GM19238 (cell line): Measurements from ENCODE around the gene SLC6A17.

Source experiments
- DNase-seq: peaks from one replicate; pipeline ENCODE4 v3.0.0; 2011; ENCODE audit warnings: low spot score; ENCODE audit not compliant: insufficient read length

Gene SLC6A17

DNA sequence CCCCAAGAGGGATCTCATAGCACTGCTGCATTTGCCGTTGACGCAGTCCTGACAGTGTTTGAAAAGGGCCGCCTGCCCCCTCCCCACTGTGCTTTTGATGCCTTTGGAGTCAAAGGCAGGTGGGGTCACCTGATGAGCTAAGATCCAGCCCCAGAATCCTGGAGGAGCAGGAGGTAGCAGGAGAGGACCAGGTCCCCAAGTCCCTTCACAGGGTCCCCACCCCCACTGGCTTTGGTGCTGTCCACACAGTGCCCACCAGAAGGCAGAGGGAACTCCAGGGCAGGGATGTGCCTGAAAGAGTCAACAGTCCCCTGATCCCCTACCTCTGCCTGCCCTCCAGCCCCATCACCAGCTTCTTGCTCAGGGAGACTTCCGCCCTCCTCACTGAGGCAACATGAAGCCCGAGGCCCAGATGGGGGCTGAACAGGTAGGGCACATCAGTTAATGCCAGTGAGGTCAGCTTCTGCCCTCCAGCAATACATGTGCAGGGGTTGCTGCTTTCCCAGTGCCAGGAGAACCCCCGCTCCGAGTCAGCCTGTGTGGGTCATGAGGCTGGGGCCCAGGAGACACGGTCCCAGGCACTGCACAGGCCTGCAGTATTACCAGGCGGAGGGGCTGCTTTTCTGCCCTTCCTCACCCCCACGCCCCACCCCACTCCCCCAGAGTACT, 51.0 kb downstream of the SLC6A17 start:
- no peak for DNase-seq

DNA sequence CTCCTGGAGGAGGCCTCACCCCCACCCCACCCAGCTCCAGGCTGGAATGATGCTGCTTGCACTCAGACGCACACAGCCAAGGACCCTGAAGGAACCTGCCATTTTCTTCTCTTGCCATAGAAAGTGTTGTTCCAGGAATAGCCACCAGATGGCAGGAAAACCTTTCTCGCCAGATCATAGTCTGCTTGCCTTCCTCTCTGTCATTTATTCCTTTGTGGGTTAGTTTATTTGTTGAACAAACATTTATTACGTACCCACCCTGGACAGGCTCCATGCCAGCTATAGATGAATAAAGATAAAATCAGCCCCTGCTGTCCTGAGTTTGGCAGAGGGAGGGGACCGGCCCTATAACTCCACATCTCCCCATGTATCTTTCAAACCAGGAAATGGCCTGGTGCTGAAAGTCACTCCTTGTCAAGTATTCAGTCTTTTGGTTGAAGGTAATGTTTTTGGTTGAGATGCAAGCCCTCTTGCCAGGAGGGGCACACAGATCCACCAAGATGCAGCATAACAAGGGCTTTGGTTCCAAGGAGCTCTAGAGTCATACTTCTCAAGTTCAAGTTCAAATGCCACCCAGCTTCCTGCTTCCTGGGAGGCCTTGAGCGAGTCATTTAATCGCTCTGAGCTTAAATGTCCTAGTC, 52.8 kb downstream of the SLC6A17 start:
- peak; percentile 53 for DNase-seq

DNA sequence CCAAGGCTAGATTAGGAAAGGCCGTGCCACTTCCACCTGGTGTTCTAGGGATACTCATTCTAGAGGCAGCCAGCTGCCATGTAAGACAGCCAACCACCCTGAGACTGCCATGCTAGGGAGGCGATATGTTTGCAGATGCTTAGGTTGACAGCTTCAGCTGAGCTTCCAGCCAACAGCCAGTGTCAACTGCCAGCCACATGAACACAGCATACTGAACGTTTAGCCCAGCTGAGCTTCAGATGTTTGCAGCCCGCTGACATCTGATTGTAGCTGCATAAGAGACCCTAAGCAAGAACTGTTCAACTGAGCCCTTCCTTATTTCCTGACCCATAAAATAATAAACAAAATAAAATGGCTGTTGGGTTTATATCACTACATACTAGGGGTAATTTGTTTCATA, 54.9 kb downstream of the SLC6A17 start:
- no peak for DNase-seq

DNA sequence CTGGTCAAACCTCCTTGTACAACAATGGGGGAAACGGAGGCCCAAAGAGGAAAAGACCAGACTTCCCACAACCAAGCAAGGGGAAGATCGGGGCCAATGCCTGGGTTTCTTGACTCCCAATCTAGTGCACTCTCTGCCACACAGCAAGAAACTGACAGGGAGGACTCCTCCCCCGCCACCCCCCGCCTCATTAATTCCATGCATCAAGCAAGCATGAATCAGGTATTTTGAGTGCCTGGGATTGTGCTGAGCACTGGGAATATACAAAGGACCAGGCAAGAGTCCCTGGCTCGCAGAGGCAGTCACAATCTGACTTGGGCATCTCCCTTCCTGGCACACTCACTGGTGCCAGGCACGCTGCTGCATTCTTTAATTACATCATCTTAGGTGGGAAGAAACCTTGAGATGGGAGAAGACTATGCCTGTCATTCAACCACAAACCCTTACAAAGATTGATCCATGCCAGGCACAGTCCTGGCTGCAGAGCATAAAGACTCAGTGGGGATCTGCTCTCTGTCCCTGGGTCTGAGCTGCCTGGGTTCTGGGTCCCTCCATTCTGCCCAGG, 55.4 kb downstream of the SLC6A17 start:
- no peak for DNase-seq

DNA sequence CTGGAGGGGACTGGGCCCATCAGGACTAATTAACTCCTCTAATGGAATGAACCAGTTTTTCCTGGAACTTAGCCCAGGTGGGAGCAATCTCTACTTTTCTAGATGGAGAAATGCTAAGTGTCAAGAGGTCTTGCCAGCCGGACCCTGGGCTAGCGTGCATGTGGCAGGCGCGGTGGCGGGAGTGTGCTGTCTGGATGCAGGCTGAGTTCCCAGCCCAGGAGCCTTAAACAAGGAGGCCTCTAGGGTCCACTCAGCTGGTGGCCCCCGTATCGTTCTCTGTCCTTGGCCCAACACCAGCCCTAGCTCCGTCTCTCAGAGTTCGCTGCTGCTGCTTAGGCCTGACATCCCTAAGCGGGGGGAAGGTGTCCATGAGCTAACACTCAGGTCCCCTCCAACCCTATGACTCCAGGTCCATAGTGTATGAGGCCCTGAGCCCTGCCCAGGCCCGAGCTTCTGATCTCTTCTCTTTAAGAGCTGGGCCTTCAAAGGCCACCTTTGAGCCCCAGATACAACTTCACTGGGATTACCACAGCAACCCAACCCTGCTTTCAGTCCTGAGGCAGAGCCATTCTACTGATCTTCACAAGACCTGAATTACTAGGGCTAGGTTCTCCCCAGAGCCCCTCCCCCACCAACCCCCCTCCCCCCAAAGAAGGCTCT, 56.1 kb downstream of the SLC6A17 start:
- DNase-seq: no peak

DNA sequence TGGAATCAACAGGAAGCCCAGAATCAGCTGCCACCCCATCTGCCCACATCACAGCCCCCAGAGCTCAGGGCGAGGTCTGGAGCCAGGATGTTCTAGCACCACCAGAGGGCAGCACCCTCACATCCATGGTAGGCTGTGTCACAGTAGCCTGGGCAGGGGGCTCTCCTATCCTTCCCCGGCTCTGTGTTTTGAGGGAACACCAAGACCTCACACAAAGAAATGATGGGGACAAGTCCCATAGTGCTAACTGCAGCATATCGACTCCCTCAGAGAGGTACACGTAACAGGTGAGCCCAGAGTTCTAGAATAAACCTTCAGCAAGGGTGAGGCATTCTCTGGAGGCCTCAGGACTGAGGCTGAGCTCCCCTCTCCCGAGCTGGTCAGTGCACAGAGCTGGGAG, 57.5 kb downstream of the SLC6A17 start:
- DNase-seq: peak; percentile 68

DNA sequence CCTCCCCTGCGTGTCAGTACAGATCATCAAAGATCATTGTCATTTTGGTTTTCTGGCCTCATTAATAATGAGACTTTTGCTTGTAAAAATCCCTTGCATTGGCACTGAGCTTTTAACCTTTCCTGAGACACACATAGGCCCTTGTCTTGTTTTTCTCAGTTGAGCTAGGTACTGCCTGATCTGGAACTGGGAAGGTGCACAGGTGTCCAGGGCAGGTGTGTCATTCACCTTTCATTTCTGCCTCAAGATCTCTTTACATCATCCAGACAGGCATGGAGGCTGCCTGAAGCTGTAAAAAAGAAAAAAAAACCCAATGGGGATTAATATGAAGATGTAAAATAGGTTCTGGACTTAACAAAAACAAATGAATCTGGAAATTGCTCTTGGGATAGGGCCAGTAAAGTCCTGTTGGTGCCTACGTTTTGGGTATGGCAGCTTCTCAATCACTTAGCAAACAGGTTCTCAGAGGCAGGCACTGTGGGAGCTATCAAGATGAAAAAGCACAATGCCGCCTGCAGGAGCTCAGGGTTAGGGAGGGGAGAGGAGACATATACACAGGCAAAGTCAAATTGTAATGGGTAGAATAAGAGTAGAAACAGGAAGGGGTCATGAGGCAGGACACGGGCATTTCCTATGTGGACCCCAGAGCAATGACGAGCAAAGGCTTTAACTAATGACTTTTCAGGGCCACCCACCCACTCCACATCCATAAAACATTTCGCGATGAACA, 58.8 kb downstream of the SLC6A17 start:
- no peak for DNase-seq

DNA sequence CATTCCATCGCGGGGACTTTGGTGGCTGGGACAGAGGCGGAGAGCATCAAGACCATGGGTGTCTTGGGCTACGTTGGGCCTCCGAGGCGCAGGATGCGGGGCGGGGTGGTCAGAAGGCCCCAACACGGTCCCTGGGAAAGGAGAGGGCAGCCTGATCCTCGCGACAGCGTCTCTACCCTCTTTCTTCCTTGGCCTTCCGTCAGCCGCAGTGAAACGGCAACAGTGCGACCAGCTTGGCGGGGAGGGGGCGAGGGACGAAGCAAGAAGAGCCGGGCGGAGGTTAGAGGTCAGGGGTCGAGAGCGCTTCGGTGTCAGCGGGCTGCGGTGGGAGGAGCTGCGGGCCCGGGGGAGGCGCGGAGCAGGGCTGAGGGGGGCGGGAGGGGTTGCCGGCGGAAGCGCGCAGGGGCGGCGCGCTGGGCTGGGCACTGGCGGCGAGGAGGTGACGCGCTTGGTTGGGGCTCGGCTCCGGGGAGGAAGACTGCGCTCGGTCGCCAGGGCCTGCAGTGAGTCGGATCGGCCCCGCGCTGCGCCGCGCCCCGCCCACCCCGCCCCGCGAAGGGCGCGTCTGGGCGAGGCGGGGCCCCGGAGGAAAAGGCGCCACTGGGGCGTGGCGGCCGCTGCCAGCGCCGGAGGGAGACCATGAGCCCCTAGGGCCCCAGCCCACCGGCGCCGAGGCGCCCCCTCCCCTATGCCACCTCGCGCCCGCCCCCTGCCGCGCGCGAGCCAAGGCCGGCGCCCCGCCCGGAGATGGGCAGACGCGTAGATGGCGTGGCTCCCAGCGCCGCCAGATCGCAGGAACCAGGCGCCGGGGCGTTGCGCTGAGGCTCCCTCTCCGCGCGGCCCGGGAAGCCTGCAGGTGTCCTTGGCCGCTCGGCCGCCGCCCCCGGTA, 59.7 kb downstream of the SLC6A17 start, which contains the start of gene KCNC4:
Gene KCNC4 (plus strand): TSS at position 600 of the 889 bp plus-strand sequence. CDS start 1,186 bp downstream, outside the sequence.
- DNase-seq: peak; percentile 84

DNA sequence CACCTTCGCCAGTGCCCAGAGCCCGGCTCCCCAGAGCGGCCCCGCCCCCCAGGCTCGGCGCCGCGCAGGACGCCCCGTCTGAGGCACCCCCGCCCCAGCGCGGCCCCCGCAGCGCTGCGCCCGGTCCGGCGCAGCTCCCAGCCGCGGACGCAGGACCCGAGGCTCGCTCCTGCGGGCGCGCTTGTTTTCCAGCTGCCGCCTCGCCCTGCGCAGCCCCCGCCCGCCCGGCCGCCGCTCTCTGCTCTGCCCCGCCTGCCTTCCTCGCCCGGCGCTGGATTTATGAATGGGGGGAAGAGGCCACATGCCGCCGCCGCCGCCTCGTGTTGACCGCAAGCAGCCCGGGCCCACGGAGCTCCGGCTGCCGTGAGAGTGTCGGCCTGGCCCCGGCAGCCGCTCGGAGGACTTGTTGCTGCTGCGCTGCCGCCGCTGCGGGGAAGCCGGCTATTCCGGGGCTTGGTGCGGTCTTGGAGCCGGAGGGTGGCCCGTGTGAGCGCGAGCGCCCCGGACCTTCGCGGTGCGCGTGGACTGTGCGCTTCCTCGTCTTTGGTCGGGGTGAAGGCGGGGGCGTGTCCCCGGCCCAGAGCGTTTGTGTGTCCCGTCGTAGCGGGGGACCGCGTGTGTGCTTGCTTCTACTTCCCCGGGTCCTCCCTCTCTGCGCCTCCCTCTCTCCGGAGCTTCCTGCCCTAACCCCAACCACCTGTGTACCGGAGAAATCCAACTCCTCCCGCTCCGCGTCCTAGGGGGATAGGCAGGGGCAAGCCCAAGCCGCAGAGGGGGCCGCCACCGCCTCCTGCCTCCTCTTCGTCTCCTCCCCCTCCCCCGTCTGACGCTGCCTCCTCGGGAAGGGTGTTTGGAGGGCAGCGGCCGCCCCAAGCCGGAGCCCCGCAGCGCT, 60.6 kb downstream of the SLC6A17 start:
- peak; percentile 39 for DNase-seq

DNA sequence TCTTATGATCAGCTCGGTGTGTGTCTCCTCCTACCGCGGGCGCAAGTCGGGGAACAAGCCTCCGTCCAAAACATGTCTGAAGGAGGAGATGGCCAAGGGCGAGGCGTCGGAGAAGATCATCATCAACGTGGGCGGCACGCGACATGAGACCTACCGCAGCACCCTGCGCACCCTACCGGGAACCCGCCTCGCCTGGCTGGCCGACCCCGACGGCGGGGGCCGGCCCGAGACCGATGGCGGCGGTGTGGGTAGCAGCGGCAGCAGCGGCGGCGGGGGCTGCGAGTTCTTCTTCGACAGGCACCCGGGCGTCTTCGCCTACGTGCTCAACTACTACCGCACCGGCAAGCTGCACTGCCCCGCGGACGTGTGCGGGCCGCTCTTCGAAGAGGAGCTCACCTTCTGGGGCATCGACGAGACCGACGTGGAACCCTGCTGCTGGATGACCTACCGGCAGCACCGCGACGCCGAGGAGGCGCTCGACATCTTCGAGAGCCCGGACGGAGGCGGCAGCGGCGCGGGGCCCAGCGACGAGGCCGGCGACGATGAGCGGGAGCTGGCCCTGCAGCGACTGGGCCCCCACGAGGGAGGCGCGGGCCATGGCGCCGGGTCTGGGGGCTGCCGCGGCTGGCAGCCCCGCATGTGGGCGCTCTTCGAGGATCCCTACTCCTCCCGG, 61.3 kb downstream of the SLC6A17 start:
- DNase-seq: no peak

DNA sequence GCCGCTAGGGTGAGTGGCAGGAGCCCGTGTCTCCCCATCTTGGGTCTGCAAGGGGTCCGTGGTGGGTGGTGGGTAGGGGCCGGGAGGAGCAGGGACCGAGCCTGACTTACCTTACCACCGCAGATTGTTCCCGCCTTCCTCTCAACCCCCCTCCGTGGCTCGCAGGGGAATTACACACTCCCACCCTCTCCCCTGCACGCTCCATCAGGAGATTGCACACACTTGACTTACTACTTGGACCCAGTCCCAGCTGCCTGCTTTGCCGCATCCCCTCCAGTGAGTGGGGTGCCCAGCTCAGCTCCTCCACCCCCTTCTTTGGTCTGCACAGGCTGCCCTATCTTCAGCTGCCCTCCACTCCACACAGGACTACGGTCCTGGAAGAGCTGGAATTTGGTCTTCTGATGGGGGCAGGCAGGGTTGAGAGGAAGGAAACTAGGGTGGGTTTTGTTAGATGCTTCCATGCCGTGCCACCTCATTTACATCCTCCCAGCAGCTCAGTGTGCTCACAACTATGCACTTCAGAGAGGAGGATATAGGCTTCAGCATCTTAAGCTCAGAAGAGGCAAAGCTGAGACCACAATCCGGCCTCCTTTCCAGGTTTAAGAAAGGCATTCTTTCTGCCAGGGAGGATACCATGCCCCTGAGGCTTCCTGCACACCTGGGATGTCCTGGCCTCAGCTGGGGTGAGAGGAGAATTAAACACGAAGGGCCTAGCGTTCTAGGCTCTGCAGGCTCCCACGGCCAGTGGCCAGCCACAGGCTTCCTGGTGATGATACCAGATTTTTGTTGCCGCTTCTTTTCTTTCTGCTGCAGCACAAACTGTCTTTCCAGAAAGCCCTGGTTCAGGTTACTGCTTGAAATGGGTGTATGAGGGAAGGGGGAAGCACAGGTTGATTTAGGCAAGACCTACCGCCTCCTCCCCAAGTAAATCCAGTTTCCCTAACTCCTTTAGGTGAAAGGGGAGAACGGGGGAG, 62.2 kb downstream of the SLC6A17 start:
- no peak for DNase-seq

DNA sequence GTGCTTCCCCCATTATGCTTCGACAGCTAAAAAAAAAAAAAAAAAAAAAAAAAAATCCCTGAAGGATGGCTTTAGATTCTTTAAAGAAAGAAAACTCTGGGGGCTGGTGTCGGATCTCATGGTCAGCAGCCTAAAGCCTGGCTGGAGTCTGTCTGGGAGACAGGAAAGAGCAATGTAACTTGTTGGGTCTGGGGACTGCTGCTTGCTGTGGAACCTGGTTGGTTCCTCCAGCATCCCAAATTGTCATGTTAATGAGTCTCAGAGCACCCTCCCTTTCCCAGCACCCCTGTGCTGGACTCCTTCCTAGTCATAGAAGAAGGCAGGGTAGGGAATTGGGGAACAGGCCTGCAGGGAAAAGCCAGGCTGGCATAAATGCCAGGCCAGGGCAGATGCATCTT, 62.8 kb downstream of the SLC6A17 start:
- no peak for DNase-seq

DNA sequence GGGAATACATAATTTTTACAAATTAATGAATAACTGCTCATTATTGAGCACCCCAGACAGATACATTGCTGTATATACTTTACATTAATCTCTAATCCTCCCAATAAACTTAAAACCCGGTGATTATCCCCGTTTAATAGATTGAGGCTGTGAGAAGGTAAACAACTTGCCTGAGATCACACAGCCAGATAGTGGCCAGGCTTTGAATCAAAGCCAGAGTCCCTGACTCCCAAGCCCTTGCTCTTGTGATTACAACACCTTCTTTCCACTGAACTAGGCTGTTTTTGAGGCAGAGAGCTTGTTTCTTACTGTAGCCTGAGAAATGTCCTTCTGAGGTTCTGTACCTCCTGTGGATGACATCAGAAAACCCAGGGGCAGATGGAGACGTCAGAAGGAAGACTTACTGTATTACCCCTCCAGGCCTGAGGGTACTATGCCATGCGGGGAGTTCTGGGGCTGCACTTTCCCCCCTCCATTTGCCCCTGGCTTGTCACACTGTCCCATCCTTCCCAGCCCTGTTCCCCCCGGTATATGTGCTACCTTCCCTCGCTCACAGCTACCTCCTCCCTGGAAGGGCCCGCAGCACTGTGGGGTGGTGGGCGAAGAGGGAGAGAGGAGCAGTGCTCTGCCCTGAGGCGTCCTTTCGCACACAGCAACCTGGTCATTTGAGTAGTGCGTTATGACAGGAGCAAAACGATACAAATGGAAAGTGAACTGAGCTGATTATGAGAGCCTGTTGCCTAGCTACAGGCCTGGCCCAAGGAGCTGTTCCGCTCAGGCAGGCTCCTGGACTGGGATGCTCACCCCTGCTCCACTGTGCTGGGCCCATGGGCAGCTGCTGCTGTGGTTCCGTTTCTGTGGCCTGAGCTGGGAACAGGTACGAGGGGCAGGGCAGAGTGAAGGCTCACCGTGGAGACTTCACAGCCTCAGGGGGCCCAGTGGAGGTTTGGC, 64.4 kb downstream of the SLC6A17 start:
- DNase-seq: no peak

DNA sequence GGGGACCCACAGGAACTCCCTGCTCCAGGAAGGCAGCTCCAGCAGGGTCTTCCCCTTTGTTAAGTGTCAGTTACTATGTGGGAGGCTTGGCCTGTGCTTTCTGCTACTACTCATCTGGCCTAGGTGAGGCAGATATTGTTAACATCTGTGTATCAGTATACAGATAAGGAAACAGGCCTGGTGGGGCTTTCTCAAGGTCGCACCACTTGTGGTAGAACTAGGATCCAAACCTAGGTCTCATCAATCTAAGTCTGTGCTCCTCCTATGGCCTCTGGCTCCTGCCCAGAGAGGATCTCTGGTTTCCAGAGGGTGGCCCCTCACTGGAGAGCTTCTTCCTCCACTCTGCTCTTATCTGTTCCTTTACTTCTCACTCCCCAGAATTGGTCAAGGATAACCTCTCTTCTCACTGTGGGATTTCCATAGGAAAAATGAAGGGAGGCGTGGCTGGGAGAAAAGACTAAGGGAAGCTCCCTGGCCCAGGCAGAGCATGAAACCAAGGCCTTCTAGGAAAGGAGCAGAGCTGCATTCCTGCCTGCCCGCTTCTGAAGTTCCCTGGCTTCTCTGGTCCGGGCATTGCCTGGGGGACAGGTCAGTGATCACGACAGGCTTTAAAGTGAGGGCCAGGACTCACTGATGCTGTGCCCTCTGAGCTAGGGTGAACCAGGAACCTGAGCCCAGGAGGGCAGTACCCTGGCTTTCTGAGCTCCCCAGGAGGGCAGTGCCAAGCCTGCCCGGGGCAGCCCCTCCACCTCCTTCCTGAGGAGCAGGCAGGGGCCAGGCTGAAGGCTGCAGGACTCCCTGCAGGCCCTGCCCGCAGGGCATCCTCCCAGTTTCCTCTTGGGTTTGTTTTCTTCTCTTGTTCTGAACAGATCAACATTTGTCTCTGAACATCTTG, 65.6 kb downstream of the SLC6A17 start:
- DNase-seq: no peak

DNA sequence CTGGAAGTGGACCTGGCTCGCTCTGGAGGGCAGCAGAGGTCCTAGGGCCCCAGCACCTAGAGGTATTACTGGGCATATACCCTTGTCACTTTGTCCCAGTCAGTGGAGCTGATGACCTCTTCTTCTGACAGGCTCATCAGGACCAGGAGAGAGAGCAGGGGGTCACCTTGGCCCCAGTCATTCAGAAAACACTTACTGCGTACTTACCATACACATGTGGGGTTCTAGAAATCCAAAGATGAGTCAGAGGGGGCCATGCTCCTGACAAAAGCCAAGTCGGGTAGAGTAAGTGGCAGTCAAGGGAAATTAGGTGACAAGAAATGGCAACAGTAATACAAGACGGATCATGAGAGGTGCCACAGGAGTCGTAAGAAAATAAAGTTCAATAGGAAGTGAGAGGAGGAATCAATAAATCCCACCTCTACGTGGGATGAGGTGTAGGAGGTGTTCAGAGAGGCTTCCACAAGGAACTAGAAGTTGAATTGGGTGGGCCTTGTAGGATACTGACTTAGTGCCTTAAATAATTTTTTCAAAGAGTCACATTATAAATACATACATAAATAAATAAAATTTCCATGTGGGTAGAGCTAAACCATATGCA, 66.7 kb downstream of the SLC6A17 start:
- no peak for DNase-seq
